Endodermal cell (in vitro differentiated cells): ENCODE results near the gene VTI1A. TPM values are rescaled to one million over a fixed set of nuclear protein-coding genes. Genes with fewer than 3 reads are reported as not detected.
A peak's percentile ranks its signal among the peaks of the same experiment; 100 is the strongest.

Source experiments
- DNase-seq: peaks from one replicate; pipeline ENCODE4 v3.0.0-alpha.2; 2017
- H3K27ac ChIP-seq: 2 replicates; pipeline ENCODE4 v1.5.1; 2013; ENCODE audit warnings: mild to moderate bottlenecking, low read depth, low read length, moderate library complexity
- H3K27me3 ChIP-seq: 2 replicates; pipeline ENCODE4 v1.6.1; 2013; ENCODE audit warnings: mild to moderate bottlenecking, low read length, moderate library complexity; ENCODE audit not compliant: insufficient read depth, control insufficient read depth, poor library complexity, severe bottlenecking
- H3K36me3 ChIP-seq: 2 replicates; pipeline ENCODE4 v1.7.0; 2013; ENCODE audit warnings: mild to moderate bottlenecking, low read length, moderate library complexity; ENCODE audit not compliant: control insufficient read depth, insufficient read depth
- H3K4me1 ChIP-seq: one replicate; pipeline ENCODE4 v1.7.0; 2013; ENCODE audit warnings: low read length; ENCODE audit not compliant: control insufficient read depth, insufficient read depth
- H3K4me3 ChIP-seq: 2 replicates; pipeline ENCODE4 v1.5.1; 2013; ENCODE audit warnings: mild to moderate bottlenecking, low read length, moderate library complexity
- H3K9ac ChIP-seq: 2 replicates; pipeline ENCODE4 v1.6.1; 2013; ENCODE audit warnings: mild to moderate bottlenecking, low read length, moderate library complexity; ENCODE audit not compliant: poor library complexity, severe bottlenecking; ENCODE audit errors: extremely low read depth
- H3K9me3 ChIP-seq: 2 replicates; pipeline ENCODE4 v1.6.1; 2013; ENCODE audit warnings: mild to moderate bottlenecking, low read length, moderate library complexity; ENCODE audit not compliant: control insufficient read depth
- H3K27ac Mint-ChIP-seq: 2 replicates; pipeline ENCODE4 v1.8.0; 2020; ENCODE audit warnings: mixed read lengths
- H3K27me3 Mint-ChIP-seq: 2 replicates; pipeline ENCODE4 v1.8.0; 2021; ENCODE audit warnings: mild to moderate bottlenecking, mixed read lengths; ENCODE audit not compliant: insufficient read depth
- H3K36me3 Mint-ChIP-seq: 2 replicates; pipeline ENCODE4 v1.8.0; 2020; ENCODE audit warnings: low read depth, mixed read lengths
- H3K4me1 Mint-ChIP-seq: 2 replicates; pipeline ENCODE4 v1.8.0; 2020; ENCODE audit warnings: mixed read lengths
- H3K4me3 Mint-ChIP-seq: 2 replicates; pipeline ENCODE4 v1.8.0; 2020; ENCODE audit warnings: mild to moderate bottlenecking, moderate library complexity, mixed read lengths
- H3K9me3 Mint-ChIP-seq: 2 replicates; pipeline ENCODE4 v1.8.0; 2020; ENCODE audit warnings: mild to moderate bottlenecking, mixed read lengths
- WGBS, 2 experiments: methylation state at CpG; one replicate each; pipeline versions ENCODE4 v1.1.5 to v1.1.7; 2013; ENCODE audit warnings: missing lambda C conversion rate in 2 of 2, mixed read lengths in 1 of 2; ENCODE audit not compliant: insufficient coverage in 1 of 2, insufficient read length in 1 of 2; 5-methylcytosine and 5-hydroxymethylcytosine counted together
- total RNA-seq, 2 donors: library from RNA; stranded (reverse); fragmentation: NEBNext Ultra II Directional in 1 of 2; extraction: Animal tissue kit (Norgen Biotek cat#: 25700) in 1 of 2; gene quantifications; 2 replicates in 1 of 2; 3 replicates in 1 of 2; pipeline ENCODE4 v1.2.1, GENCODE V29; 2021
- TF ChIP-seq, protein P1 (sequence below): fragments of 200-600 bp; sonication (generic); conservative IDR thresholded peaks from 2 replicates; pipeline ENCODE4 v1.5.0; 2021; ENCODE audit warnings: antibody characterized with exemption, mild to moderate bottlenecking

Gene VTI1A
- total RNA-seq, 2 donors from 2014 or later: 27.0 to 29.9 TPM

DNA sequence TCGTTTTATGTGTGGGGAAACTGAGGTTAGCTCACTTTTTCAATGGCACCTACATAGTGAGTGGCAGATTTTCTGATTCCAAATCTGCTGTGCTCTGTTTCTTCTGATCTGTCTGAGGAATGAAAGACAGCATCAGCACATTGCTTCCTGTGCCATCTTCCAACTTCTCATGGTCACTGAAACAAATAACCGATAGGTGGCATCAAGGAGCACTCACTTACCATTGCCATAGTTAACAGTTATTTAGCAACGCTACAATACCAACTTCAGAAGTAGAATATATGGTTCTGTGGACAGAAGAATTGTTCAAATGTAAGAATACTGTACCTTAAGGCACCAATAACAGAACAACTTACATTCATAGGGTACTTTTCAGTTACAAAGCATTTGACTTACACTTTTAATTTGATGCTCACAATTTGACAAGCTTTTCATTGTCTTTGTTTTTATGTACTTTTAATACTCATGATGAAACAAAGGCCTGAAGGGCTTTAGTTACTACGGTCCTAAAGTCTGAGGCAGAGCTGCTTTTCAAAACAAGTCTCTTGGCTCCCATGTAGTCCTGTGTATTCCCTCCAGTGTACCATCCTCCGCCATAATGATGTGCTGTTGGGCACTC is 274.2 kb downstream of the VTI1A start:
- Mint-ChIP-seq H3K27me3 (no peaks in the 10 kb centered on the region), H3K4me1 (peaks cover 21% of the 10 kb centered on the region), H3K4me3 (no peak overlapping the region), H3K36me3 (no peaks in the 10 kb centered on the region), H3K27ac (no peak overlapping the region), H3K9me3 (no peaks in the 10 kb centered on the region)
- DNase-seq: no peak
- 64% methylated on average over 5 of the region's 5 CpGs; no CpG with 5 or more reads in 1 of the 2 experiments for WGBS, 2 experiments
- H3K4me1 ChIP-seq: peaks cover 3% of the 10 kb centered on the region
- no peaks in the 10 kb centered on the region for H3K9me3 ChIP-seq
- H3K27ac ChIP-seq: no peak overlapping the region
- no peak overlapping the region for H3K4me3 ChIP-seq
- H3K27me3 ChIP-seq: no peaks in the 10 kb centered on the region
- H3K9ac ChIP-seq: no peak overlapping the region
- no peaks in the 10 kb centered on the region for H3K36me3 ChIP-seq
- TF ChIP-seq, protein P1, sequence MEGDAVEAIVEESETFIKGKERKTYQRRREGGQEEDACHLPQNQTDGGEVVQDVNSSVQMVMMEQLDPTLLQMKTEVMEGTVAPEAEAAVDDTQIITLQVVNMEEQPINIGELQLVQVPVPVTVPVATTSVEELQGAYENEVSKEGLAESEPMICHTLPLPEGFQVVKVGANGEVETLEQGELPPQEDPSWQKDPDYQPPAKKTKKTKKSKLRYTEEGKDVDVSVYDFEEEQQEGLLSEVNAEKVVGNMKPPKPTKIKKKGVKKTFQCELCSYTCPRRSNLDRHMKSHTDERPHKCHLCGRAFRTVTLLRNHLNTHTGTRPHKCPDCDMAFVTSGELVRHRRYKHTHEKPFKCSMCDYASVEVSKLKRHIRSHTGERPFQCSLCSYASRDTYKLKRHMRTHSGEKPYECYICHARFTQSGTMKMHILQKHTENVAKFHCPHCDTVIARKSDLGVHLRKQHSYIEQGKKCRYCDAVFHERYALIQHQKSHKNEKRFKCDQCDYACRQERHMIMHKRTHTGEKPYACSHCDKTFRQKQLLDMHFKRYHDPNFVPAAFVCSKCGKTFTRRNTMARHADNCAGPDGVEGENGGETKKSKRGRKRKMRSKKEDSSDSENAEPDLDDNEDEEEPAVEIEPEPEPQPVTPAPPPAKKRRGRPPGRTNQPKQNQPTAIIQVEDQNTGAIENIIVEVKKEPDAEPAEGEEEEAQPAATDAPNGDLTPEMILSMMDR: peak; percentile 78

DNA sequence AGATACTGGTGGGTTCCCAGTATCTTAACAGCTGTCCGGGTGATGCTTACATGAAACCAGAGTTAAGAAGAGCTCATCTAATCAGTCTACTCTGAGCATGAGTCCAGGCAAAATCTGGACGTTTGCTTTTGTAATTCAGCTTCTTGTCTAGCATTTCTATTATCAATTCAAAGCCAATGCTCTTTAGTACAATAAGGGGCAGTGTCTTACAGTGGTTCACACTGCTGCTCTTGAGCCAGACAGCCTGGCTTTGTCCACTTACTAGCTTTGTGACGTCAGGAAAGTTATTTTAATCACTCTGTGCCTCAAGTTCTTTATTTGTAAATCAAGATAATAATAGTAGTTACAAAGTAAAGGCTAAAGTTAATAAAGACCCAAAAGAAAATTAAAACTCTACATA is 275.7 kb downstream of the VTI1A start:
- H3K4me1 Mint-ChIP-seq: peaks cover 15% of the 10 kb centered on the region
- WGBS, 2 experiments: 89 to 90% methylated on average over 2 to 3 of the region's 3 CpGs
- no peaks in the 10 kb centered on the region for H3K27me3 Mint-ChIP-seq
- H3K4me3 Mint-ChIP-seq: no peak overlapping the region
- no peak overlapping the region for H3K27ac Mint-ChIP-seq
- H3K9me3 Mint-ChIP-seq: peaks cover 1% of the 10 kb centered on the region
- Histone ChIP-seq H3K36me3 (no peaks in the 10 kb centered on the region), H3K4me1 (peaks cover under 1% of the 10 kb centered on the region), H3K27ac (no peak overlapping the region), H3K9me3 (no peaks in the 10 kb centered on the region), H3K4me3 (no peak overlapping the region), H3K9ac (no peak overlapping the region), H3K27me3 (no peaks in the 10 kb centered on the region)
- TF ChIP-seq, protein P1: no peak
- DNase-seq: no peak
- H3K36me3 Mint-ChIP-seq: peaks cover 1% of the 10 kb centered on the region

DNA sequence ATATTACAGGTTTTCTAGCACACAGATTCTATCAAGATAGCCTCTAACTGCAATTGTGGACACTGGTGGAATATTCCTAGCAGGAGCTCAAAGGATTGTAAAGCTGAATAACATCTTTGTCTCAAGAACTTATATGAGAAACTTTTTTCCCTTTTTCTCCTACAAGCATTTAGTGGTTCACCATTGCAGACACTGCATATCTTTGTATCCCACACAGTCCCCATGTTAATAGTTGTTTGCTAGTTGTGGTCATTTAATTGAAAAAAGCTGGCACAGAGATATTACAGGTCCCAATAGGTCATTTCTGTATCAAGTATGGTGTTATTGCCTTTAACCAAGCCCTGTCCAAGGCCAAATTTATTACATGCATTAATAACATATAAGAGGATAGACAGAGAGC is 276.9 kb downstream of the VTI1A start:
- H3K4me3 Mint-ChIP-seq: no peak overlapping the region
- H3K9me3 Mint-ChIP-seq: peaks cover 3% of the 10 kb centered on the region
- Histone ChIP-seq H3K9ac (no peak overlapping the region), H3K36me3 (no peaks in the 10 kb centered on the region), H3K9me3 (no peaks in the 10 kb centered on the region), H3K27ac (no peak overlapping the region), H3K4me1 (peaks cover 11% of the 10 kb centered on the region), H3K4me3 (no peak overlapping the region), H3K27me3 (no peaks in the 10 kb centered on the region)
- TF ChIP-seq, protein P1: no peak
- peaks cover 1% of the 10 kb centered on the region for H3K36me3 Mint-ChIP-seq
- DNase-seq: no peak
- peaks cover 25% of the 10 kb centered on the region for H3K4me1 Mint-ChIP-seq
- no peak overlapping the region for H3K27ac Mint-ChIP-seq
- H3K27me3 Mint-ChIP-seq: no peaks in the 10 kb centered on the region
